B cell (primary cell): ENCODE data around the gene BMP7. TPM values are rescaled to one million over a fixed set of nuclear protein-coding genes. Genes with fewer than 3 reads are reported as not detected.

Experiments
- ATAC-seq: fragments of 200-7000 bp; cut with Tn5 transposase; one replicate; pipeline ENCODE4 v1.10.0; 2021; ENCODE audit warnings: low read depth, mild to moderate bottlenecking, moderate number of reproducible peaks, moderate library complexity
- CTCF ChIA-PET: fragments of 350-600 bp; sonication (Branson Sonifier 250); formaldehyde crosslinking; loops from one replicate; lab custom pipeline; 2021; ENCODE audit warnings: antibody characterized with exemption, inconsistent platforms; lab: Charles Lee
- POLR2A ChIA-PET: fragments of 350-600 bp; sonication (Branson Sonifier 250); formaldehyde crosslinking; loops from one replicate; lab custom pipeline; 2021; ENCODE audit warnings: antibody characterized with exemption; lab: Charles Lee
- DNase-seq: peaks from one replicate; pipeline ENCODE4 v3.0.0; 2013
- H2AFZ ChIP-seq: 2 replicates; pipeline ENCODE4 v1.6.1; 2012; ENCODE audit warnings: mild to moderate bottlenecking, low read depth, low read length; ENCODE audit not compliant: insufficient read depth, poor library complexity, severe bottlenecking
- H3K27ac ChIP-seq, 2 donors: 1 replicate in 1 of 2; 2 replicates in 1 of 2; pipeline ENCODE4 v1.5.1; 2012 to 2013; ENCODE audit warnings: low read length in 2 of 2, mild to moderate bottlenecking in 2 of 2, moderate library complexity in 1 of 2
- H3K27me3 ChIP-seq, 4 experiments: fragments of 200-600 bp in 1 of 4; sonication (generic) in 1 of 4; replicated peaks in 1 of 4; 1 replicate in 2 of 4; 2 replicates in 2 of 4; pipeline versions ENCODE4 v1.6.1 to v1.7.0; 2013 to 2016; ENCODE audit warnings: low read length in 3 of 4, mild to moderate bottlenecking in 2 of 4, mixed read lengths in 1 of 4, moderate library complexity in 1 of 4; ENCODE audit not compliant: insufficient read depth in 4 of 4, control insufficient read depth in 3 of 4; ENCODE audit errors: control extremely low read depth in 1 of 4
- H3K36me3 ChIP-seq, 2 experiments: replicated peaks in 1 of 2; 1 replicate in 1 of 2; 2 replicates in 1 of 2; pipeline versions ENCODE4 v1.6.1 to v1.7.1; 2013; ENCODE audit warnings: low read length in 1 of 2; ENCODE audit not compliant: insufficient read depth in 2 of 2, control insufficient read depth in 1 of 2; ENCODE audit errors: control extremely low read depth in 1 of 2, extremely low read depth in 1 of 2
- H3K4me1 ChIP-seq, 2 donors: fragments of 200-600 bp in 1 of 2; sonication (generic) in 1 of 2; 1 replicate in 1 of 2; 2 replicates in 1 of 2; pipeline versions ENCODE4 v1.5.1 to v1.6.1; 2013 to 2017; ENCODE audit warnings: low read length in 2 of 2; ENCODE audit not compliant: control insufficient read depth in 2 of 2, insufficient read depth in 2 of 2
- H3K4me2 ChIP-seq: replicated peaks from 2 replicates; pipeline ENCODE3; 2012; ENCODE audit warnings: mild to moderate bottlenecking, low read depth, low read length; ENCODE audit not compliant: poor library complexity, severe bottlenecking
- H3K4me3 ChIP-seq, 5 experiments: fragments of 200-600 bp in 1 of 5; sonication (generic) in 1 of 5; 1 replicate in 3 of 5; 2 replicates in 2 of 5; pipeline versions ENCODE4 v1.5.1 to v1.7.0; 2011 to 2016; ENCODE audit warnings: low read length in 4 of 5, mild to moderate bottlenecking in 4 of 5, low read depth in 2 of 5, control low read depth in 1 of 5, moderate library complexity in 1 of 5; ENCODE audit not compliant: insufficient read depth in 1 of 5; ENCODE audit errors: control extremely low read depth in 1 of 5, extremely low read depth in 1 of 5
- H3K79me2 ChIP-seq: fragments of 200-600 bp; sonication (generic); one replicate; pipeline ENCODE4 v1.6.0; 2016; ENCODE audit warnings: low read length; ENCODE audit not compliant: control insufficient read depth, insufficient read depth
- H3K9ac ChIP-seq: fragments of 200-600 bp; sonication (generic); 2 replicates; pipeline ENCODE4 v1.6.1; 2017; ENCODE audit warnings: mild to moderate bottlenecking, low read length, moderate library complexity
- H3K9me3 ChIP-seq, 3 donors: one replicate each; pipeline versions ENCODE4 v1.6.1 to v1.7.1; 2013; ENCODE audit warnings: low read length in 2 of 3; ENCODE audit not compliant: control insufficient read depth in 2 of 3, insufficient read depth in 1 of 3; ENCODE audit errors: control extremely low read depth in 1 of 3
- H4K20me1 ChIP-seq: 2 replicates; pipeline ENCODE4 v1.6.0; 2012; ENCODE audit warnings: mild to moderate bottlenecking, low read length; ENCODE audit not compliant: insufficient read depth, control insufficient read depth, poor library complexity, severe bottlenecking
- H3K27ac Mint-ChIP-seq: one replicate; pipeline ENCODE4 v1.8.0; 2021; ENCODE audit warnings: mixed read lengths
- H3K27me3 Mint-ChIP-seq: one replicate; pipeline ENCODE4 v1.8.0; 2021; ENCODE audit warnings: mixed read lengths
- H3K4me1 Mint-ChIP-seq: one replicate; pipeline ENCODE4 v1.8.0; 2021; ENCODE audit warnings: mixed read lengths
- H3K4me3 Mint-ChIP-seq: one replicate; pipeline ENCODE4 v1.8.0; 2021; ENCODE audit warnings: mixed read lengths
- H3K9me3 Mint-ChIP-seq: one replicate; pipeline ENCODE4 v1.8.0; 2022; ENCODE audit warnings: mixed read lengths; ENCODE audit not compliant: insufficient read depth
- CTCF ChIP-seq: fragments of 200-600 bp; IDR thresholded peaks from one replicate; pipeline ENCODE4 v1.8.0; 2022; ENCODE audit warnings: antibody characterized with exemption, mild to moderate bottlenecking
- EZH2 ChIP-seq: IDR thresholded peaks from 2 replicates; pipeline ENCODE4 v1.6.1; 2012; ENCODE audit warnings: borderline replicate concordance, low read depth, mild to moderate bottlenecking, moderate library complexity, low read length; ENCODE audit not compliant: insufficient read depth, poor library complexity, severe bottlenecking
- WGBS: methylation state at CpG from one replicate; pipeline ENCODE4 v1.1.5; 2013; ENCODE audit warnings: missing lambda C conversion rate; ENCODE audit not compliant: insufficient coverage; 5-methylcytosine and 5-hydroxymethylcytosine counted together
- intact Hi-C: fragments of 100-400 bp; cut with micrococcal nuclease; formaldehyde crosslinking; loops from one replicate; pipeline ENCODE4 v1.10.0; 2022
- polyA plus RNA-seq: library from polyadenylated mRNA; depleted of rRNA; stranded (reverse); fragments of >200 nt; gene quantifications from 2 replicates; pipeline ENCODE4 v1.2.3, GENCODE V29; 2012
- total RNA-seq, 2 donors: library from RNA; stranded (reverse); fragments of 120-200 nt in 1 of 2; gene quantifications; 1 replicate in 1 of 2; 2 replicates in 1 of 2; pipeline versions ENCODE4 v1.2.3 to v1.2.4, GENCODE V29; 2013 to 2022

The BMP7 gene
- total and polyA plus RNA-seq, 2 donors (not counting 1 experiment from before 2014, with no cell fraction given): not detected

- no peaks in the 10 kb centered on the region for H3K79me2 ChIP-seq
Observed at GRCh38 chr20:57270204-57270984, 4.0 kb upstream of the BMP7 start.

More at GRCh38 chr20:57270204-57270984, 4.0 kb upstream of the BMP7 start:
- Mint-ChIP-seq H3K27me3 (peaks cover 59% of the 10 kb centered on the region), H3K4me1 (peaks cover 4% of the 10 kb centered on the region), H3K9me3 (no peaks in the 10 kb centered on the region), H3K4me3 (no peak overlapping the region), H3K27ac (no peak overlapping the region)
- no peaks in the 10 kb centered on the region for H3K36me3 ChIP-seq
- H3K9me3 ChIP-seq: peaks cover 0 to 4% (median 0%) of the 10 kb centered on the region in 3 donors
- POLR2A ChIA-PET: no interaction called here
- no peaks in the 10 kb centered on the region for H4K20me1 ChIP-seq
- no peak overlapping the region for H3K4me3 ChIP-seq
- no peaks in the 10 kb centered on the region for H3K4me1 ChIP-seq
- ATAC-seq: no peak
- peaks cover 0 to 26% (median 4%) of the 10 kb centered on the region in 4 experiments for H3K27me3 ChIP-seq
- no peak overlapping the region for H3K9ac ChIP-seq
- TF ChIP-seq EZH2 (no peak), CTCF (no peak)
- no peak overlapping the region for H3K4me2 ChIP-seq
- intact Hi-C loops: no loop called here
- no peak for DNase-seq
- CTCF ChIA-PET: no interaction called here
- WGBS: 36% methylated on average over 2 of the region's 10 CpGs
- no peak overlapping the region for H3K27ac ChIP-seq
- H2AFZ ChIP-seq: no peak overlapping the region
